Measurements from ENCODE around the gene MAPK7.

DNA sequence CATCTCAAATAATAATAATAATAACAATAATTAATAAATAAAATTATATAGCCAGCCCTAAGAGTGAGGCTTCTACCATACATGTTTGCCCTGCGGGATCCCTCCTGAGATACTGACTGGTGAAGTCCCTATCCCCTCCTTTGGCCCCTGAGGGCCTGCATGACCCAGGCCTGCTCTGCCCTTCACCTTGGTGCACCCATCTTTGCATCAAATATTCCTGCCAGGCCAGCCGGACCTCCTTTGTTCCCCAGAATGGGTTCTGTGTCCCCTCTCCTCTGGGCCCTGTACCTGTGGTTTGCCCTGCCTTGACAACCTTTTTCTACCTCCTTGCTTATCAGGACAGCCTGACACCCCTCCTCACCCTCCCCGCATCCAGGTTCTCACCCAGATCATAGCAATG, 30.8 kb downstream of the MAPK7 start:
- TF ChIP-seq, protein P1, sequence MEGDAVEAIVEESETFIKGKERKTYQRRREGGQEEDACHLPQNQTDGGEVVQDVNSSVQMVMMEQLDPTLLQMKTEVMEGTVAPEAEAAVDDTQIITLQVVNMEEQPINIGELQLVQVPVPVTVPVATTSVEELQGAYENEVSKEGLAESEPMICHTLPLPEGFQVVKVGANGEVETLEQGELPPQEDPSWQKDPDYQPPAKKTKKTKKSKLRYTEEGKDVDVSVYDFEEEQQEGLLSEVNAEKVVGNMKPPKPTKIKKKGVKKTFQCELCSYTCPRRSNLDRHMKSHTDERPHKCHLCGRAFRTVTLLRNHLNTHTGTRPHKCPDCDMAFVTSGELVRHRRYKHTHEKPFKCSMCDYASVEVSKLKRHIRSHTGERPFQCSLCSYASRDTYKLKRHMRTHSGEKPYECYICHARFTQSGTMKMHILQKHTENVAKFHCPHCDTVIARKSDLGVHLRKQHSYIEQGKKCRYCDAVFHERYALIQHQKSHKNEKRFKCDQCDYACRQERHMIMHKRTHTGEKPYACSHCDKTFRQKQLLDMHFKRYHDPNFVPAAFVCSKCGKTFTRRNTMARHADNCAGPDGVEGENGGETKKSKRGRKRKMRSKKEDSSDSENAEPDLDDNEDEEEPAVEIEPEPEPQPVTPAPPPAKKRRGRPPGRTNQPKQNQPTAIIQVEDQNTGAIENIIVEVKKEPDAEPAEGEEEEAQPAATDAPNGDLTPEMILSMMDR (IDR thresholded peaks at IDR 0.05 in 4 of 5, conservative IDR thresholded peaks at IDR 0.05 in 1 of 5), result no peak
- no peak for TF ChIP-seq POLR2A (IDR thresholded peaks at IDR 0.05)

Measured in gastrocnemius medialis (tissue), 4 donors.